Fibroblast of pulmonary artery (primary cell): ENCODE measurements around the gene P4HTM.

Experiments used
- DNase-seq: peaks from one replicate; pipeline ENCODE4 v3.0.0-alpha.2; 2010; ENCODE audit warnings: low read depth
- H3K4me3 ChIP-seq: replicated peaks from 2 replicates; pipeline ENCODE4 v1.5.1; 2011; ENCODE audit warnings: low read depth, mild to moderate bottlenecking, control low read depth, low read length, moderate library complexity
- CTCF ChIP-seq: IDR thresholded peaks from 2 replicates; pipeline ENCODE4 v1.5.1; 2011; ENCODE audit warnings: mild to moderate bottlenecking, control low read depth, low read length, inconsistent platforms; ENCODE audit errors: missing control alignments

P4HTM gene

GRCh38 chr3:49030321-49030720 lies 40.3 kb downstream of the P4HTM start:
- TF ChIP-seq CTCF, result no peak
- no peak overlapping the region for H3K4me3 ChIP-seq

GRCh38 chr3:49032646-49033304 lies 42.7 kb downstream of the P4HTM start:
- DNase-seq, result peak; percentile 45
- no peak for TF ChIP-seq CTCF
- no peak overlapping the region for H3K4me3 ChIP-seq

More at GRCh38 chr3:49030321-49030720, 40.3 kb downstream of the P4HTM start:
- DNase-seq, result no peak

- no peak for DNase-seq
- H3K4me3 ChIP-seq, result no peak overlapping the region
- no peak for TF ChIP-seq CTCF
Observed at GRCh38 chr3:49034650-49035049, 44.6 kb downstream of the P4HTM start.

- H3K4me3 ChIP-seq, result no peak overlapping the region
- TF ChIP-seq CTCF, result no peak
- DNase-seq, result no peak
Observed at GRCh38 chr3:49035281-49035680, 45.2 kb downstream of the P4HTM start.

GRCh38 chr3:49053543-49053942 lies 63.5 kb downstream of the P4HTM start:
- no peak for TF ChIP-seq CTCF
- no peak overlapping the region for H3K4me3 ChIP-seq
- no peak for DNase-seq

- no peak for TF ChIP-seq CTCF
- no peak for DNase-seq
- no peak overlapping the region for H3K4me3 ChIP-seq
Observed at GRCh38 chr3:49054344-49054862, 64.4 kb downstream of the P4HTM start.
